ENCODE measurements around the gene HSPA4.

Gene HSPA4

DNA sequence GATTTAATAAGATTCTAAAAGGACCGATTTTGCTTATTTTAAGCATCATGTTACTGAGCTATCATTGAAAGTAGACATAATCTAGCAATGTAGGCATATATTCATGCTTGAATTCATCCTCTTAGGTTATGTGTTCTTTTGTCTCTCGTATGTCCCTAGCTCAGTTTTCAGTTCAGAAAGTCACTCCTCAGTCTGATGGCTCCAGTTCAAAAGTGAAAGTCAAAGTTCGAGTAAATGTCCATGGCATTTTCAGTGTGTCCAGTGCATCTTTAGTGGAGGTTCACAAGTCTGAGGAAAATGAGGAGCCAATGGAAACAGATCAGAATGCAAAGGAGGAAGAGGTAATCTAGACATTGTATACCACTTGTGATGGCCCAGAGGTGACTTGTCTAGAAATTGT lies 39.2 kb downstream of the HSPA4 start:
- TF ChIP-seq, protein P1, sequence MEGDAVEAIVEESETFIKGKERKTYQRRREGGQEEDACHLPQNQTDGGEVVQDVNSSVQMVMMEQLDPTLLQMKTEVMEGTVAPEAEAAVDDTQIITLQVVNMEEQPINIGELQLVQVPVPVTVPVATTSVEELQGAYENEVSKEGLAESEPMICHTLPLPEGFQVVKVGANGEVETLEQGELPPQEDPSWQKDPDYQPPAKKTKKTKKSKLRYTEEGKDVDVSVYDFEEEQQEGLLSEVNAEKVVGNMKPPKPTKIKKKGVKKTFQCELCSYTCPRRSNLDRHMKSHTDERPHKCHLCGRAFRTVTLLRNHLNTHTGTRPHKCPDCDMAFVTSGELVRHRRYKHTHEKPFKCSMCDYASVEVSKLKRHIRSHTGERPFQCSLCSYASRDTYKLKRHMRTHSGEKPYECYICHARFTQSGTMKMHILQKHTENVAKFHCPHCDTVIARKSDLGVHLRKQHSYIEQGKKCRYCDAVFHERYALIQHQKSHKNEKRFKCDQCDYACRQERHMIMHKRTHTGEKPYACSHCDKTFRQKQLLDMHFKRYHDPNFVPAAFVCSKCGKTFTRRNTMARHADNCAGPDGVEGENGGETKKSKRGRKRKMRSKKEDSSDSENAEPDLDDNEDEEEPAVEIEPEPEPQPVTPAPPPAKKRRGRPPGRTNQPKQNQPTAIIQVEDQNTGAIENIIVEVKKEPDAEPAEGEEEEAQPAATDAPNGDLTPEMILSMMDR (IDR thresholded peaks at IDR 0.05; ENCODE audit: low read length, missing control alignments): no peak
- H3K4me3 ChIP-seq (replicated peaks; ENCODE audit: low read depth, low read length): no peak overlapping the region
- no peak for DNase-seq (ENCODE audit: low read depth)

DNA sequence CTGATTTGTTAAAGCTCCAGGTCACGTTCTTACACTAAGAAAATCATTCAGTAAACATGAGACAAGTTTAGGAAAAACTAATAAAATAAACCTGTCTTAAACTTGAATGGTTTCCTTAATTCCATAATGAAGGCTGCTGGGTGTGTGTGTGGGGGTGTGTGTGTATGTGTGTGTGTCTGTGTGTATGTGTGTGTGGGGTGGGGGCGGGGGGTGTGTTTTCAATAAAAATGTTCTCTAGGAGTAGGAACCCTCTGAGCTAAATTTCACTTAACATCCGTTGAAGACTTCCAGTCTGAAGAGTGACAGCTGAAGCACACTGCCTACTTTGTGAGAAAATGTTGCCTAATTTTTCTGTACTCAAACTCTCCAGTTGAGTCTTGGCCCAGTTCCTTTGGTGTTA lies 54.5 kb downstream of the HSPA4 start:
- TF ChIP-seq, protein P1 (IDR thresholded peaks at IDR 0.05; ENCODE audit: low read length, missing control alignments): no peak
- no peak for DNase-seq (ENCODE audit: low read depth)
- no peak overlapping the region for H3K4me3 ChIP-seq (replicated peaks; ENCODE audit: low read depth, low read length)

DNA sequence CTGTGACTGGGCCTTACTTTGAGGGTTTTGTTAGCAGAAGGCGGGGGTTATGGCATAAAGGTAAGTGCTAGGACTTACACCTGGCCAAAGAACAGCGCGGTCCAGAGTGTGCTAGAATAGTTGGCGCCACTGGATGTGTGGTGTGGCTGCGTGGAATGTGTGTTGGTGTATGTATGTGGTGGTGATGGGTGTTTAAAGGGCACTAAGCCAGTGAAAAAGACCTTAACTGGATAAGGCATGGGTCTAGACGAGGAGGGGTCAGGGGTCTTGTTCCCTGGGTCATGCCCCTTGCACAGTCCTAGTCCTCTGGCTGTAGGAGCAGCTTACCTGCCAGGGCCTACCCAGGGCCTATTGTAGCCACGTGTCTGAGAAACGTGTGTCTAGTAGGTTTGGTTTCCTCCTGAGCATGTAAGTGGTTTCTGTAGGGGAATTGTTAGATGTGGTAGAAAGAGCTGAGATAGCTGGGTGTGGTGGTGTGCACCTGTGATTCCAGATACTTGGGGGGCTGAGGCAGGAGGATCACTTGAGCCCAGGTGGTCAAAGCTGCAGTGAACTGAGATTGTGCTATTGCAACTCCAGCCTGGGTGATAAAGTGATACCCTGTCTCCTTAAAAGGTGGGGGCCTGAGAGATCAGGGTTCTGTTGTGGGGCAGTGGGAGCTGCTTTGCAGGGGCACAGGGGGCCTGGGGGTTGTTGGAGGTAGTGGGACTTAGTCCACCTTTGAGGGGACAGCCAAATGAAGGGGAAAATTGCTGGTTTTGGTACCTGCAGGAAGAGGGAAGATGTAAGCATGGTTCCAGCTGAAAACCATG lies 55.2 kb downstream of the HSPA4 start:
- H3K4me3 ChIP-seq (replicated peaks; ENCODE audit: low read depth, low read length): no peak overlapping the region
- DNase-seq (ENCODE audit: low read depth): no peak
- TF ChIP-seq, protein P1 (IDR thresholded peaks at IDR 0.05; ENCODE audit: low read length, missing control alignments): no peak

DNA sequence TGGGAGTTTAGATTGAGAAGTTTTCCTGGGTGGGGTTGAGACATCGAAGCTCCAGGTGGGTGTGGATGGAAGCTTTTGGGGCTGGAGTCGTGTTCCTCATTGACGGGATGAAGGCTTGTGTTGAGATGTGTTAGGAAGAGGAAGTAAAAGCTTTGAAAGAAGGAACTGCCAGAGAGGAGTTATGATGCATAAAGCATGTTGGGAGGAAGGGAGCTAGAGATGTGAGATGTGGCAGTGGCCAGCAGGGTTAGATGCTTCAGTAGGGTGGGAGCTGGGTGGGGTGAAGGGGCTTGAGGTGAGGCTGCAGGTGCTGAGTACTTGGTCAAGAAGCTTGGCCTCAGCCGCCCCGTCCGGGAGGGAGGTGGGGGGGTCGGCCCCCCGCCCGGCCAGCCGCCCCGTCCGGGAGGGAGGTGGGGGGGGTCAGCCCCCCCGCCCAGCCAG lies 56.7 kb downstream of the HSPA4 start:
- H3K4me3 ChIP-seq (replicated peaks; ENCODE audit: low read depth, low read length): no peak overlapping the region
- no peak for DNase-seq (ENCODE audit: low read depth)

DNA sequence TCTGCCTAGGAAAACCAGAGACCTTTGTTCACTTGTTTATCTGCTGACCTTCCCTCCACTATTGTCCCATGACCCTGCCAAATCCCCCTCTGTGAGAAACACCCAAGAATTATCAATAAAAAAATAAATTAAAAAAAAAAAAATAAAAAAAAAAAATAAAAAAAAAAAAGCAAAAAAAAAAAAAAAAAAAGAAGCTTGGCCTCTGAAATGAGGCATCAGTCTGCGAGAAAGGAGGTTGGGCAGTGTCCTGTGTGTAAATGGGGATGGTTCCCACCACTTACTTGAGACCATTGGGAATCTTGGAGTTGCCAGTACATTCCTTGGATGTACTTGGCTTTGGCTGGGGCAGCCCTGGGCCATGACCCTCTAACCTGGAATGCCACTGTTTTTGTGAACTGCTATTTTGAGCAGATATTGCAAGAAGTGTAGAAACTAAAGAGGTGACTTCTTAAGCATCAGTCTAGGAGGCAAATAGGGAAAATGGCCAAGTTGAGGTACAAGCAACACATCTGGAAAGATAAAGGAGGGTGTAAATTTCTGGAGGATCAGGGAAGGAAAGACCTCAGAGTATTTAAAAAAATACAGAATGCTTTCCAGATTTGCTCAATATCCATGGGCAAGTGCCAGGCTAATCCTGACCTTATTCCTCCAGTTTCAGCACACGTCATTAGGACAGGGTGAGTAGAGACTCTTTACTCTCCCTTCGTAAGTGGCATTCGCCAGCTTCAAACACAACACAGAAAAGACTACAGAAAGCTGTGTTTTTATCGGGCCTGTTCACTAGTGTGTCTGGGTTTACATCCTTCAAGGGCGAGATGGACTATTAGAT lies 58.1 kb downstream of the HSPA4 start:
- no peak overlapping the region for H3K4me3 ChIP-seq (replicated peaks; ENCODE audit: low read depth, low read length)
- DNase-seq (ENCODE audit: low read depth): peak; percentile 29
- TF ChIP-seq, protein P1 (IDR thresholded peaks at IDR 0.05; ENCODE audit: low read length, missing control alignments): no peak

More for the DNA sequence above, 56.7 kb downstream of the HSPA4 start:
- TF ChIP-seq, protein P1 (IDR thresholded peaks at IDR 0.05; ENCODE audit: low read length, missing control alignments): no peak

DNA sequence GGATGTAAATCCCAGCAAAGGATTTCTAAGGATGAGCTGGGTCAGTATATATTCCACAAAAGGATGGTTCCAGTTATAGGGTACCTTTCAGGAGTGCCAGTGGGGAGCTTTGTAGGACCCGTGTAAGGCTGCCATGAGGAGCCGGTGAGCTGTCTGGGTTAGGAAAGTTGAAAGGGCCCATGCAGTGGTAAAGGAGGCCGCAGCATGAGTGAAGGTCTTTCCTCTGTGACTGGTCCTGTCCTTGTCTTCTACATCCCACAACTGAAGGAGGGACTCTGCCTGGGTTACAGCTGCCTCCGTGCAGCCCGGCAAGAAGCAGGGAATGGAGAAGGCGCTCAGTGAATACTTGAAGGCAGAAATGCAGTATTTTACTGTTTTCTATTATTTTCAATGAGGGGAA lies 58.9 kb downstream of the HSPA4 start:
- no peak for DNase-seq (ENCODE audit: low read depth)
- H3K4me3 ChIP-seq (replicated peaks; ENCODE audit: low read depth, low read length): no peak overlapping the region
- TF ChIP-seq, protein P1 (IDR thresholded peaks at IDR 0.05; ENCODE audit: low read length, missing control alignments): no peak

All from fibroblast of pulmonary artery (primary cell).